ENCODE data around the gene GTF3A.
"Not testable (repeated sequence)": the region's sequence is repeated elsewhere in the genome, so short reads cannot be mapped to it uniquely, and the experiment has no call there.

GTF3A gene

GRCh38 chr13:27391471-27391870 lies 32.9 kb upstream of the GTF3A start:
- Histone ChIP-seq H3K4me3 (ENCODE audit: low read depth, low read length) (no peak overlapping the region), H3K4me1 (ENCODE audit: control insufficient read depth, insufficient read depth, low read length) (peaks cover 10% of the 10 kb centered on the region; the same call in 1 of the 2 replicates), H3K36me3 (ENCODE audit: control insufficient read depth, insufficient read depth, low read length) (no peaks in the 10 kb centered on the region), H3K9me3 (ENCODE audit: control insufficient read depth, insufficient read depth, low read depth, low read length) (no peaks in the 10 kb centered on the region), H3K27me3 (ENCODE audit: control insufficient read depth, insufficient read depth, low read length) (no peaks in the 10 kb centered on the region), H3K27ac (ENCODE audit: low read depth, low read length) (no peak overlapping the region), H3K9ac (ENCODE audit: low read length) (no peak overlapping the region)

GRCh38 chr13:27393101-27393500 lies 31.3 kb upstream of the GTF3A start:
- no peaks in the 10 kb centered on the region for H3K36me3 ChIP-seq (ENCODE audit: control insufficient read depth, insufficient read depth, low read length)
- no peak overlapping the region for H3K9ac ChIP-seq (ENCODE audit: low read length)
- no peak overlapping the region for H3K27ac ChIP-seq (ENCODE audit: low read depth, low read length)
- no peaks in the 10 kb centered on the region for H3K9me3 ChIP-seq (ENCODE audit: control insufficient read depth, insufficient read depth, low read depth, low read length)
- H3K4me3 ChIP-seq (ENCODE audit: low read depth, low read length), result no peak overlapping the region
- H3K27me3 ChIP-seq (ENCODE audit: control insufficient read depth, insufficient read depth, low read length), result no peaks in the 10 kb centered on the region
- peaks cover 3% of the 10 kb centered on the region; the same call in 1 of the 2 replicates for H3K4me1 ChIP-seq (ENCODE audit: control insufficient read depth, insufficient read depth, low read length)

- Histone ChIP-seq H3K9ac (ENCODE audit: low read length) (no peak overlapping the region), H3K9me3 (ENCODE audit: control insufficient read depth, insufficient read depth, low read depth, low read length) (no peaks in the 10 kb centered on the region), H3K27ac (ENCODE audit: low read depth, low read length) (no peak overlapping the region), H3K36me3 (ENCODE audit: control insufficient read depth, insufficient read depth, low read length) (no peaks in the 10 kb centered on the region), H3K27me3 (ENCODE audit: control insufficient read depth, insufficient read depth, low read length) (no peaks in the 10 kb centered on the region), H3K4me3 (ENCODE audit: low read depth, low read length) (no peak overlapping the region), H3K4me1 (ENCODE audit: control insufficient read depth, insufficient read depth, low read length) (peaks cover 4% of the 10 kb centered on the region; the same call in 1 of the 2 replicates)
Observed at GRCh38 chr13:27395007-27395510, 29.4 kb upstream of the GTF3A start.

- no peak overlapping the region for H3K9ac ChIP-seq (ENCODE audit: low read length)
- no peak overlapping the region for H3K4me3 ChIP-seq (ENCODE audit: low read depth, low read length)
- H3K27me3 ChIP-seq (ENCODE audit: control insufficient read depth, insufficient read depth, low read length), result no peaks in the 10 kb centered on the region
- no peak overlapping the region for H3K27ac ChIP-seq (ENCODE audit: low read depth, low read length)
- H3K4me1 ChIP-seq (ENCODE audit: control insufficient read depth, insufficient read depth, low read length), result peaks cover 4% of the 10 kb centered on the region; the same call in 1 of the 2 replicates
- H3K9me3 ChIP-seq (ENCODE audit: control insufficient read depth, insufficient read depth, low read depth, low read length), result no peaks in the 10 kb centered on the region
- H3K36me3 ChIP-seq (ENCODE audit: control insufficient read depth, insufficient read depth, low read length), result no peaks in the 10 kb centered on the region
Observed at GRCh38 chr13:27396252-27396846, 28.1 kb upstream of the GTF3A start.

GRCh38 chr13:27398360-27398759 lies 26.1 kb upstream of the GTF3A start:
- no peaks in the 10 kb centered on the region for H3K27me3 ChIP-seq (ENCODE audit: control insufficient read depth, insufficient read depth, low read length)
- H3K9me3 ChIP-seq (ENCODE audit: control insufficient read depth, insufficient read depth, low read depth, low read length), result no peaks in the 10 kb centered on the region
- no peak overlapping the region for H3K27ac ChIP-seq (ENCODE audit: low read depth, low read length)
- H3K4me3 ChIP-seq (ENCODE audit: low read depth, low read length), result no peak overlapping the region
- H3K36me3 ChIP-seq (ENCODE audit: control insufficient read depth, insufficient read depth, low read length), result no peaks in the 10 kb centered on the region
- no peak overlapping the region for H3K9ac ChIP-seq (ENCODE audit: low read length)
- H3K4me1 ChIP-seq (ENCODE audit: control insufficient read depth, insufficient read depth, low read length), result peaks cover 11% of the 10 kb centered on the region

GRCh38 chr13:27400405-27400804 lies 24.0 kb upstream of the GTF3A start:
- not testable (repeated sequence) for H3K9me3 ChIP-seq (ENCODE audit: control insufficient read depth, insufficient read depth, low read depth, low read length); H3K27ac ChIP-seq (ENCODE audit: low read depth, low read length); H3K27me3 ChIP-seq (ENCODE audit: control insufficient read depth, insufficient read depth, low read length); H3K9ac ChIP-seq (ENCODE audit: low read length); H3K4me3 ChIP-seq (ENCODE audit: low read depth, low read length); H3K36me3 ChIP-seq (ENCODE audit: control insufficient read depth, insufficient read depth, low read length)
- H3K4me1 ChIP-seq (ENCODE audit: control insufficient read depth, insufficient read depth, low read length), result peaks cover 20% of the 10 kb centered on the region

- H3K9ac ChIP-seq (ENCODE audit: low read length), result no peak overlapping the region
- H3K4me1 ChIP-seq (ENCODE audit: control insufficient read depth, insufficient read depth, low read length), result peaks cover 20% of the 10 kb centered on the region
- no peaks in the 10 kb centered on the region for H3K9me3 ChIP-seq (ENCODE audit: control insufficient read depth, insufficient read depth, low read depth, low read length)
- no peak overlapping the region for H3K27ac ChIP-seq (ENCODE audit: low read depth, low read length)
- H3K4me3 ChIP-seq (ENCODE audit: low read depth, low read length), result no peak overlapping the region
- H3K27me3 ChIP-seq (ENCODE audit: control insufficient read depth, insufficient read depth, low read length), result no peaks in the 10 kb centered on the region
- H3K36me3 ChIP-seq (ENCODE audit: control insufficient read depth, insufficient read depth, low read length), result no peaks in the 10 kb centered on the region
Observed at GRCh38 chr13:27401210-27401609, 23.2 kb upstream of the GTF3A start.

GRCh38 chr13:27403203-27403678 lies 21.2 kb upstream of the GTF3A start:
- Histone ChIP-seq H3K9ac (ENCODE audit: low read length) (peak overlapping the region; percentile 21), H3K9me3 (ENCODE audit: control insufficient read depth, insufficient read depth, low read depth, low read length) (no peaks in the 10 kb centered on the region), H3K27me3 (ENCODE audit: control insufficient read depth, insufficient read depth, low read length) (no peaks in the 10 kb centered on the region), H3K27ac (ENCODE audit: low read depth, low read length) (no peak overlapping the region; the same call in 1 of the 2 replicates), H3K4me3 (ENCODE audit: low read depth, low read length) (no peak overlapping the region), H3K4me1 (ENCODE audit: control insufficient read depth, insufficient read depth, low read length) (peaks cover 20% of the 10 kb centered on the region), H3K36me3 (ENCODE audit: control insufficient read depth, insufficient read depth, low read length) (no peaks in the 10 kb centered on the region)

GRCh38 chr13:27403727-27404385 lies 20.6 kb upstream of the GTF3A start:
- Histone ChIP-seq H3K27ac (ENCODE audit: low read depth, low read length) (no peak overlapping the region; the same call in 1 of the 2 replicates), H3K36me3 (ENCODE audit: control insufficient read depth, insufficient read depth, low read length) (no peaks in the 10 kb centered on the region), H3K4me1 (ENCODE audit: control insufficient read depth, insufficient read depth, low read length) (peaks cover 20% of the 10 kb centered on the region), H3K4me3 (ENCODE audit: low read depth, low read length) (no peak overlapping the region), H3K9ac (ENCODE audit: low read length) (peak overlapping the region; percentile 3), H3K27me3 (ENCODE audit: control insufficient read depth, insufficient read depth, low read length) (no peaks in the 10 kb centered on the region), H3K9me3 (ENCODE audit: control insufficient read depth, insufficient read depth, low read depth, low read length) (no peaks in the 10 kb centered on the region)

GRCh38 chr13:27404680-27405079 lies 19.7 kb upstream of the GTF3A start:
- Histone ChIP-seq H3K4me3 (ENCODE audit: low read depth, low read length) (no peak overlapping the region), H3K4me1 (ENCODE audit: control insufficient read depth, insufficient read depth, low read length) (peaks cover 16% of the 10 kb centered on the region), H3K36me3 (ENCODE audit: control insufficient read depth, insufficient read depth, low read length) (no peaks in the 10 kb centered on the region), H3K27ac (ENCODE audit: low read depth, low read length) (no peak overlapping the region), H3K9me3 (ENCODE audit: control insufficient read depth, insufficient read depth, low read depth, low read length) (no peaks in the 10 kb centered on the region), H3K27me3 (ENCODE audit: control insufficient read depth, insufficient read depth, low read length) (no peaks in the 10 kb centered on the region), H3K9ac (ENCODE audit: low read length) (no peak overlapping the region)

- Histone ChIP-seq H3K27ac (ENCODE audit: low read depth, low read length) (no peak overlapping the region), H3K36me3 (ENCODE audit: control insufficient read depth, insufficient read depth, low read length) (no peaks in the 10 kb centered on the region), H3K4me3 (ENCODE audit: low read depth, low read length) (no peak overlapping the region), H3K9ac (ENCODE audit: low read length) (no peak overlapping the region), H3K4me1 (ENCODE audit: control insufficient read depth, insufficient read depth, low read length) (peaks cover 16% of the 10 kb centered on the region), H3K9me3 (ENCODE audit: control insufficient read depth, insufficient read depth, low read depth, low read length) (no peaks in the 10 kb centered on the region), H3K27me3 (ENCODE audit: control insufficient read depth, insufficient read depth, low read length) (no peaks in the 10 kb centered on the region)
Observed at GRCh38 chr13:27405546-27406134, 18.8 kb upstream of the GTF3A start.
